Medulla oblongata (tissue), 1 donor: Measurements from ENCODE around the gene SYNPR.
"Not testable (repeated sequence)": the region's sequence is repeated elsewhere in the genome, so short reads cannot be mapped to it uniquely, and the experiment has no call there.

Experiments used
- DNase-seq: peaks from one replicate; pipeline ENCODE4 v3.0.0-alpha.2; 2015; ENCODE audit errors: extremely low spot score

SYNPR gene

DNA sequence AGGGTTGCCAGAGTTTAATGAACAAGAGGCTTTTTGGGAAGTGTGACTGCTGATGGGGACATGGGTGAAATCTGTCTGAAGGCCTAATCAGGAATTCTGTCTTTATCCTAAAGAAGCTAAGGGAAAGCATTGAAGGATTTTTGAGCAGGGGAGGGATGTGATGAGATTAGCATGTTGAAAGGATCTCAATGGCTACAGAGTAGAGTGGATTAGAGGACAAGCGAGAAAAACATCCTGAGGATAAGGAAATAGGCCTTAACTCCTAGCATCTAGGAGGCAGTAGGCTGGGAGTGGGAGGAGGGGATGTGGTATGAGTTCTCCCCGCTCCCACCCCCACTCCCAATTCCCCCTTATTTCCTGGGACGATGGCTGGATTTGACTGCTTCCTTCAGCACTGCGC lies 339.3 kb downstream of the SYNPR start:
- DNase-seq = no peak

DNA sequence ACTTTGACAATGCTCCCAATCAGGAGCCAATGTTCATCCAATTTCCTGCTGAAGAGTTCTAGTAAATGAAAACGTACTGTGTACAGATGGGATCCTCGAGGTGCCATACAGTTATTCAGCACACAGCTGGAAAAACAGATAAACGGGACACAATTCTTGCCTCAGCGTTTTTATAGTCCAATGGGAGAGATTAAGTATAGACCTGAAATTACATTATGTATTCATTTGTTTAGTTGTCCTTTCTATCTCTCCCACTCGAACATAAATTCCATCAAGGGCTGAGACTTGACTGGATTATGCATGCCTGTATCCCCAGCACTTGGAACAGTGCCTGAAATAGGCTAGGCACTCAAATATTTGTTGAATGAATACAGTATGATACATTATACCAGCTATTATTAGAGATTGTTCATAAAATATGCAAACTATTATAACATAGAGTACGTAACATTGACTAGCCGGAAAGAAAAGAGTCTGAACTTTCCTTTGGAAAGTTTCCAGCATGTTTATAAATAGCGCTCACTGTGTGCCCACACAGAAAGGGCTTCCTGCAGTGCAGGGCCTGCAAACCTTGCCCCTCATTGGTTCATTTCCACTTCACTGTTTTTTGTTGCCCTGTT lies 346.9 kb downstream of the SYNPR start:
- peak; percentile 7 for DNase-seq

DNA sequence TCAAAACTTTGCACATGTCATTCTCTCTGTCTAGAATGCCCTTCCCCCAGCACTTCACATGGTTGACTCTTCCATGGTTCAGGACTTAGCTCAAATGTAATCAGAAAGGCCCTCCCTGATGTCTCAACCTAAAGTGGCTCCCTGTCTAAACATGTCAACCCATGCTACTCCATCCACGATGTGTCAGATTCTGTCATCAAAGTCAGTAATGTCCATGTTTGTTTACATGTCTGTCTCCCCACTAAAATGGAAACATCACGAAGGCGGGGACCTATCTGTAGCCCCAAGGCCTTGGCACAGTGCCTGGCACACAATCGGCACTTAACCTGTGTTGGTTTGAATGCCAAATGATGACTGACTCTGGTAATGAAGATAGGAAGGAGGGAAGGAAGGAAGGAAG lies 353.6 kb downstream of the SYNPR start:
- no peak for DNase-seq

DNA sequence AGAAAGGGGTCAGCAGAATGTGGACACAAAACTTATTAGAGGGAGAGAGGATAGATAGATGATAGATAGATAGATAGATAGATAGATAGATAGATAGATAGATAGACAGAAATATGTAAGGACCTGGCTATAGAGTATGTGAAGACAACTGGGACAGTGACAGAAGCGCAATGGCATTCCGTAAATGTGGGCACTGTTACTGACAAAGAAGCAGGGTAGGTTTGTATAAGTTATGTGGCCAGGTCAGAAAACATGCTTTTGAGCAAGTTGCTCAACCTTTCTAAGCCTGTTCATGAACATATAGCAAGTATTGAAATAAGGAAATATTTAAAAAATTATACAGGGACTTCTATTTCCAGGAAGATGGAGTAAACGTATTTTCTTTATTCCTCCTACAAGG lies 357.1 kb downstream of the SYNPR start:
- DNase-seq = no peak

DNA sequence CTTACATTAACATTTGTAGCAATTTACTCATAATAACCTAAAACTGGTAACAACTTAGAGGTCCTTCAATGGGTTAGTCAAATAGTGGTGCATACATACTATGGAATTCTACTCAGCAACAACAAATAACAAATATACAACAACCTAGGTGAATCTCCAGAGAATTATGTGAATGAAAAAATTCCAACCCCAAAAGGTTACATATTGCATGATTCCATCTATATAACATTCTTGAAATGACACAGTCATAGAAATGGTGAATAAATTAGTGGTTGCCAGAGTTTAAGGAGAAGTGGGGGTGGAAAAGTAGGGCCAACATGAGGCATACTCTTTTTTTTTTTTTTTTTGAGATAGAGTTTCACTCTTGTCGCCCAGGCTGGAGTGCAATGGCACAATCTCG lies 361.7 kb downstream of the SYNPR start:
- no peak for DNase-seq

DNA sequence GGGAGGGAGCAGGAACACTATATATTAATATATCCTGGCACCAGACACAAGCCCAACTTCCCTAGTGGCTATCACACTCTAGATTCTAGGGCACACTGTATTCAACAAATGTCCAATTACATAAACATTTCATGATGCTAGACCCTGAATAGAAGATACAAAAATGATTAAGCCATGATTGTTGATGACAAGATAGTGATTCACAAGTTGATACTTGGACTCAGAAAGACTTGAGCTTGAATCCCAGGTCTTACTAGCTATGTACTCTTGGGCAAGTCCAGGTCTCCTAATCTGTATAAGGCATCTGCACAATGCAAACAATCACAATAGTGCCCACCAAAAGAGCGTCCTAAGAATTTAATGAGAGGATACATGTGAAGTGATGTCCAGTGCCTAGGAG lies 364.4 kb downstream of the SYNPR start:
- DNase-seq = no peak

DNA sequence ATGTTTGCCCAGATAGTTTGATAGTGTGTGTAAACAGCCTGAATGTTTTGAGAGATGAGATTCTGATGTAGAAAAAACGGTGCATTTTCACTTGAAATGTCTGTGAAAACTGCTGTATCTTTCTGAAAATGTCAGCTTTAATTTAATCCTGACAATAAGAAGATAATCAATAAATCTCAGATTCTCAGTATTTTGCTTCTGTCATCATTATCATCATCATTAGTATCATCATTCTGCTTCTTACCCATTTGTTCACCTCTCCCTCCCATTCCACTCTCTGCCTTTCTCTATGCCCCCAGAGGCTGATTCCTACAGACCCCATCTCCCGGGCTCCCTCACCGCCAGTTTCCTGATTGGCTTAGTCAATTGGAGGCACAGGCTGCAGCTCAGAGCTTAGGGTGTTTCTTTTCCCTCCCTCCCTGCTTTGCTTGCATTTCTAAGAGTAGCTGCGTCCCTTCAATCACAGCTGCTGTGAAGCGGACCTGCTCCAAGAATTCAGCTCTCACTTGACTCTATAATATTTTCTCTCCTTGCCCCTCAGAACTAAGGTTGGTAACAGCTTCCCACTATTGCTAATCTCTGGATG lies 366.2 kb downstream of the SYNPR start:
- no peak for DNase-seq

DNA sequence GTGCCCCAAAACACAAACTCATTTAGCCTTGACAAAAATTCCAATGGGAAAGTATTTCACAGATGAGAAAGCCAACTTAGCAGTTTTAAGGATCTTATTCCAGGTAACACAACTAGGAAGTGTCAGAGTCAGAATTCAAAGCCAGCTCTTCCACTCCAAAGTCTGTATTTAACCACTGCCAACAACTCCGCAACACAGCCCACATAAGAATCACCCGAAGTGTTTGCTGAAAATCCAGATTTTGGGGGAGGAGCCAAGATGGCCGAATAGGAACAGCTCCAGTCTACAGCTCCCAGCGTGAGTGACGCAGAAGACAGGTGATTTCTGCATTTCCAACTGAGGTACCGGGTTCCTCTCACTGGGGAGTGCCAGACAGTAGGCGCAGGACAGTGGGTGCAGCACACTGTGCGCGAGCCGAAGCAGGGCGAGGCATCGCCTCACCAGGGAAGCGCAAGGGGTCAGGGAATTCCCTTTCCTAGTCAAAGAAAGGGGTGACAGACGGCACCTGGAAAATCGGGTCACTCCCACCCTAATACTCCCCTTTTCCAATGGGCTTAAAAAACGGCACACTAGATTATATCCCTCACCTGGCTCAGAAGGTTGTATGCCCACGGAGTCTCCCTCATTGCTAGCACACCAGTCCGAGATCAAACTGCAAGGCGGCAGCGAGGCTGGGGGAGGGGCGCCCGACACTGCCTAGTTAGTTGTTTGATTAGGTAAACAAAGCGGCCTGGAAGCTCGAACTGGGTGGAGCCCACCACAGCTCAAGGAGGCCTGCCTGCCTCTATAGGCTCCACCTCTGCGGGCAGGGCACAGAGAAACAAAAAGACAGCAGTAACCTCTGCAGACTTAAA lies 367.0 kb downstream of the SYNPR start:
- not testable (repeated sequence) for DNase-seq

DNA sequence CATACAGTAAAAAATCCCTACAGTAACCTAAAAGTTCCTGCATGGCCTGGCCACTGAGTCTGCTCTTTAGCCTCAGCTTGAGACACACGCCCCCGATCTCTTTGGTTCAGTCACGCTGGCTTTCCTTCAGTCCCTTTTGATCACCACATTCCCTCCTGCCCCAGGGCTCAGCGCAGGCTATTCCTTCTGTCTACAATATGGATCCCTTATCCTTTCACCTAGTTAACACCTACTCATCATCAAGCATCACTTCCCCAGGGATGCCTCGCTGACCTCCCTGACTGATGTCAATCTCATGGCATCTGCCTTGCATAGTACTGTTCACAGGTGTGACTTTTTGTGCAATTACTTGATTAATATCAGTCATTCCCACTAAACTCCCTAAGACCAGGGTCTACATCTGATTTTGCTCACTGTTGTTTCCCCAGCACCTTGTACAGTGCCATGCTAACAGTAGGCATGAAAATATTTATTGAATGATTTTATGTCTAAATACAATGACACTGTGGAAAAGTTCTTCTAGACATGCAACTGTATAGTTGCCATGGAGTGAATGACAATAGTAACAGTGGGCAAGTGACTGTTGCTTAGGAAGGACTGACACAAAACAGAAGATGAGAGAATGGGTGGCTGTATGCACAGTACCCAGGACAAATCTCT lies 374.1 kb downstream of the SYNPR start, which contains the start of gene SNTN:
Gene SNTN (plus strand): TSS at position 610 of the 660 bp plus-strand sequence. CDS start 13 bp downstream, at position 623.
- DNase-seq = no peak

DNA sequence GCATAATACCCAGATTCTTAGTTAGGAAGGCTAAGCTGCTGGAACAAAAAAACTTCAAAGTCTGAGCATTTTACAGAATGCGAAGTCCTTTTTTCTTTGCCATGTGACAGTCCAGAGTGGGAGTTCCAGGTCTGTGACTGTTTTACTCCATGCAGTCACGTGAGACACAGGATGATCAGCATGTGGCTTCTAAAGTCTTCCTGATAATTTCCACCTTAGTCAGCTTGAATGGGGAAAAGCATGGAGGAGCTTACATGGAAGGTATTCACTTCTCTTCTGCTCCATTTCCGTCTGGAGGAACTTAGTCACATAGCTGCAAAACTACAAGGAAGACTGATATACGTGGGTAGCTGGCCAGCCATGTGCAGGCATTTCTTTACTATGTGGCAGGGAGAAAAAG lies 376.1 kb downstream of the SYNPR start:
- no peak for DNase-seq

DNA sequence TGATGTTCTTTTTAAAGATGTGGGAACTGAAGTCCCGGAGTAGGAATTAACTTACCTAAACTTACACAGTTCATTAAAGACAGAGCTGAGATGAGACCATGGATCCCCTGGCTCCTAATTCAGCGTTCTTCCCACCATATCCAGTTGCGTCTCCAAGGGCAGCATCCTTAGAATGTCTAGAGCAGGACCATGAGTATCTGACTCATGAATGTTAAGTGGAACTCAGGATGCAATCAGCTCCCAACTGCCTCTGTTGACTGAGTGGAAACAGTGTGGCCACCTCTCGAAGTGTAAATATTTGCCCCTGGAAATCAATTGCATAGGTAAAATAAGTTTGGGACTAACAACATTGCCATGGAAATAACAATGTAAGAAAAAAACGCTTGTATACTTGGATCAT lies 376.8 kb downstream of the SYNPR start:
- DNase-seq = no peak

DNA sequence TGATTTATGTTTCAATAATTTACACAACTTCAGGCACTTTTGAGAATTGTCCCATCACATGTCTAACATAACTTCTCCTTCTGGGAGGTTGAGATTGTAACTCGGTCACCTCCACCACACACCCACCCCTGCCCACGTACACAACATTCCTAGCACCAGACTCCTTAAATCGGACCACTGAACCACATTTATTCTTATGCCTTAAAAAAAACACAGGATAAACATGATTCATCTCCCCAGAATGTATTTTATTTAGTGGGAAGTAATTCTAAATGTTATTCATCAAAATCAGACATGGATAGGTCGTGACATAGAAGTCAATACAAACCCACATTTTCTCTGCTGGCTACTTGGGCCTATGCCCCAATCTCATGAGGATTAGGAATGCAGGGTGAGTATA lies 377.4 kb downstream of the SYNPR start:
- DNase-seq = no peak

DNA sequence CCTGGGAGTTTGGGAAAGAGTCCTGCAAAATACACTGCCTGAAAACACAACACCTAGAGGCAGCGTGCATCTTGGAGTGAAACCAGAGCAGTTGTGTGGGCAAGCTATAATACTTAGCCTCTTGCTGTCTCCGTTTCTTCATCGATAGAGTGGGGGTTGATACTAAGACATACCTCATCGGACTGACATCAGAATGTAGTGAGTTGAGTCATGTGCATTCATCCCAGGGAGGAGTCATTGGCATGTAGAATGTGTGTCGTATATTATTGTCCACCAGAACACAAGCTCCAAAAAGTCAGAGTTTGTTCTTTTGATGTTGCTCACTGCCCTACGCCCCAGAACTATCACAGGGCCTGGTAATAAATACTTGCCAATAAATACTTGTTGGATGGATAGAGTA lies 378.7 kb downstream of the SYNPR start:
- DNase-seq = no peak

DNA sequence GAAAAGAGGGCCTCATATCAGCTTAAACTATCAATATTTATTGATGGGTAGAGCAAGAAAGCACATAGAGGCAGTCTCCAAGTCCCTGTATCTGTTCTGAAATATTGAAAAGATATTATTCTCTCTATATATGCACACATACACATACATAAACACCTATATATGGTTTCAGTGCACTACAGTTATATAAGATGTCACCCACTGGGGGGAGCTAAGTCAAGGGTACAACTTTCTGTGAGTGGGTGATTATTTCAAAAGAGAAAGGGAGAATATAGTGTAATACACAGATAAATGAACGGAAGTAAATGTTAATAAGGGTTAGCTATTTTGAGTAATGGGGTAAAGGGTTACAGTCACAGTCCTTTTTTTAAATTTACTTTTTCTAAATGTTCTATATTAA lies 383.1 kb downstream of the SYNPR start:
- DNase-seq = no peak

DNA sequence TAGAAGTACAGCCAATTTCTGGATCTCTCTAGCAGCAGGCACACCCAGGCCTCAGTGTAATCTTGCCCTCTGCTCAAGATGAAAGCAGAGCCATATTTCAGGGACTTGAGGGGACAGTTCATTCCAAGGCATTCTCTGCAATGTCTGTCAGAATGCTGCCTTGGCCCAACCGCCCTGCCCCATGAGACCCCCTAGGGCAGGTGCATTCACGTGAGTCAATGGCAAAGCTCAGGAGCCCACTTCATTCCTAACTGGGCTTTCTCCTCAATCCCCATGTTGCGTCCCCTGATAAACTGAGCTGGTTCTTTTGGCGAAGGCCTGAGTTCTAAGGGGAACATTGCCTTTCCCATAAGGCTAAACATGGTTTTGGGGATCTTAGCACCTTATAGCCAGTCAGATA lies 383.9 kb downstream of the SYNPR start:
- DNase-seq = no peak

DNA sequence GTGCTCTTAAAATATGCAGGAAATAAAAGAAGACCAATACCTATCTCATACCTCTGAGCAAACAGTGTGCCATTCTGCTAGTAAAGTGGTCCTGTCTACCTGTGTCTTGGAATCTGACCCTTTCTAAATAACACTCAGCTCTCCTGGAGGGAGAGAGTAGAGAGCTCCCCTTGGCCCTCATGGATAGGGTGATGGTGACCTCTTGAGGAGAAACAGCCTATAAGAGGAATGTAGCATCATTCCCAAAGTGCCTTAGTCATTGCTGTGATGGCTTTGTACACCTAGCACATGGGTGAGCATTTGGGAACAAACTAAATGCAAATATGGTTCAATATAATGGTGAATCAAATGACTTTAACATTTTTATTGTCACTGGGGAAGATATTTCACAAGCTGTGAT lies 384.4 kb downstream of the SYNPR start:
- no peak for DNase-seq
